HCT116 (cell line): ENCODE results near the gene DET1. TPM values are rescaled to one million over a fixed set of nuclear protein-coding genes. Genes with fewer than 3 reads are reported as not detected.

ENCODE experiments used
- ATAC-seq: fragments of 200-7000 bp; cut with Tn5 transposase; 2 replicates; pipeline ENCODE4 v1.9.1; 2020; ENCODE audit warnings: mild to moderate bottlenecking, moderate library complexity
- BruUV-seq: library from RNA; stranded (reverse); fragments of 400-500 nt; replicated peaks from 2 replicates; lab custom pipeline; 2021; lab: Mats Ljungman, UMichigan
- CTCF ChIA-PET: fragments of 300-600 bp; sonication (Branson Sonifier 250); formaldehyde crosslinking; loops from one replicate; lab custom pipeline; 2021; ENCODE audit warnings: antibody characterized with exemption; lab: Charles Lee
- POLR2A ChIA-PET: fragments of 300-600, 350-600 bp; sonication (Branson Sonifier 250); formaldehyde crosslinking; loops from one replicate; lab custom pipeline; 2021; ENCODE audit warnings: antibody characterized with exemption; lab: Charles Lee
- RAD21 ChIA-PET, 2 experiments: fragments of 300-600 bp; sonication (Branson Sonifier 250); formaldehyde crosslinking; loops; one replicate each; lab custom pipeline; 2023; ENCODE audit warnings: low total read pairs in 2 of 2; ENCODE audit not compliant: uncharacterized antibody in 2 of 2, unreplicated experiment in 2 of 2, low non-redundant PET in 1 of 2; lab: Charles Lee
- DNase-seq: peaks from one replicate; pipeline ENCODE4 v3.0.0-alpha.2; 2010; ENCODE audit warnings: low read depth, low spot score
- H2AFZ ChIP-seq: fragments of 200-600 bp; shearing (Covaris generic), sonication (generic); 2 replicates; pipeline ENCODE4 v1.6.1; 2017; ENCODE audit warnings: low read depth, mixed run types, mixed read lengths, antibody characterized with exemption, low read length; ENCODE audit not compliant: poor library complexity, severe bottlenecking
- H3K27ac ChIP-seq: 2 replicates; pipeline ENCODE4 v1.5.1; 2012; ENCODE audit warnings: low read depth, low read length
- H3K27me3 ChIP-seq: fragments of 200-600 bp; sonication (generic); 2 replicates; pipeline ENCODE4 v1.6.1; 2016; ENCODE audit warnings: mixed run types, low read length, mixed read lengths; ENCODE audit not compliant: insufficient read depth
- H3K36me3 ChIP-seq, 2 experiments: fragments of 200-500 bp in 1 of 2; fragments of 200-600 bp in 1 of 2; sonication (Bioruptor generic) in 1 of 2; sonication (generic) in 1 of 2; 2 replicates each; pipeline versions ENCODE4 v1.5.1 to v1.6.1; 2014 to 2016; ENCODE audit warnings: low read length in 2 of 2, inconsistent platforms in 1 of 2, mixed read lengths in 1 of 2, mixed run types in 1 of 2; ENCODE audit not compliant: insufficient read depth in 2 of 2, control insufficient read depth in 1 of 2
- H3K4me1 ChIP-seq, 2 experiments: fragments of 200-600 bp in 1 of 2; sonication (generic) in 1 of 2; 2 replicates each; pipeline versions ENCODE4 v1.5.1 to v1.6.1; 2012 to 2017; ENCODE audit warnings: low read length in 2 of 2, inconsistent platforms in 1 of 2, mild to moderate bottlenecking in 1 of 2, mixed read lengths in 1 of 2, mixed run types in 1 of 2, moderate library complexity in 1 of 2; ENCODE audit not compliant: insufficient read depth in 2 of 2, control insufficient read depth in 1 of 2
- H3K4me2 ChIP-seq: fragments of 200-600 bp; sonication (generic); 2 replicates; pipeline ENCODE4 v1.6.1; 2017; ENCODE audit warnings: mixed run types, low read length, mixed read lengths
- H3K4me3 ChIP-seq, 2 experiments: fragments of 200-600 bp in 1 of 2; sonication (generic) in 1 of 2; replicated peaks in 1 of 2; 2 replicates each; pipeline ENCODE4 v1.5.1; 2011 to 2016; ENCODE audit warnings: low read length in 2 of 2, control low read depth in 1 of 2, low read depth in 1 of 2, mild to moderate bottlenecking in 1 of 2, mixed read lengths in 1 of 2, mixed run types in 1 of 2
- H3K79me2 ChIP-seq: fragments of 200-600 bp; sonication (generic); 2 replicates; pipeline ENCODE4 v1.6.1; 2017; ENCODE audit warnings: mild to moderate bottlenecking, mixed run types, low read length, moderate library complexity, mixed read lengths; ENCODE audit not compliant: insufficient read depth
- H3K9ac ChIP-seq: fragments of 200-600 bp; sonication (generic); 2 replicates; pipeline ENCODE4 v1.6.1; 2016; ENCODE audit warnings: low read length, mixed read lengths
- H3K9me2 ChIP-seq: fragments of 200-600 bp; sonication (generic), shearing (Covaris generic); 2 replicates; pipeline ENCODE4 v1.6.1; 2017; ENCODE audit warnings: mixed run types, mild to moderate bottlenecking, moderate library complexity; ENCODE audit not compliant: insufficient read depth
- H3K9me3 ChIP-seq, 2 experiments: fragments of 200-500 bp in 1 of 2; fragments of 200-600 bp in 1 of 2; sonication (Bioruptor generic) in 1 of 2; sonication (generic) in 1 of 2; 2 replicates each; pipeline ENCODE4 v1.6.1; 2014 to 2017; ENCODE audit warnings: low read length in 2 of 2, mixed read lengths in 2 of 2, inconsistent platforms in 1 of 2, low read depth in 1 of 2, mild to moderate bottlenecking in 1 of 2, mixed run types in 1 of 2, moderate library complexity in 1 of 2; ENCODE audit not compliant: control insufficient read depth in 1 of 2, insufficient read depth in 1 of 2
- H4K20me1 ChIP-seq: fragments of 200-600 bp; sonication (generic), shearing (Covaris generic); 2 replicates; pipeline ENCODE4 v1.6.1; 2017; ENCODE audit warnings: mixed run types, mild to moderate bottlenecking, moderate library complexity; ENCODE audit not compliant: insufficient read depth
- ELF1 ChIP-seq: IDR thresholded peaks from 2 replicates; pipeline ENCODE4 v1.6.1; 2012; ENCODE audit warnings: low read depth, borderline replicate concordance
- EZH2 ChIP-seq: fragments of 200-600 bp; sonication (generic); IDR thresholded peaks from 2 replicates; pipeline ENCODE4 v1.6.1; 2017; ENCODE audit warnings: antibody characterized with exemption, mixed run types
- EZH2phosphoT487 ChIP-seq: fragments of 200-600 bp; IDR thresholded peaks from 2 replicates; pipeline ENCODE4 v1.6.1; 2018; ENCODE audit warnings: antibody characterized with exemption, borderline replicate concordance
- MAX ChIP-seq: IDR thresholded peaks from 2 replicates; pipeline ENCODE4 v1.6.1; 2012
- POLR2A ChIP-seq: IDR thresholded peaks from 2 replicates; pipeline ENCODE4 v1.7.0; 2011; ENCODE audit warnings: borderline replicate concordance; ENCODE audit not compliant: insufficient read depth, insufficient read length; ENCODE audit errors: extremely low read depth
- POLR2AphosphoS5 ChIP-seq: IDR thresholded peaks from 2 replicates; pipeline ENCODE4 v1.6.1; 2011; ENCODE audit warnings: mild to moderate bottlenecking, low read depth, low read length, moderate library complexity
- SP1 ChIP-seq: IDR thresholded peaks from 2 replicates; pipeline ENCODE4 v1.6.1; 2012; ENCODE audit warnings: low read depth
- SRF ChIP-seq: IDR thresholded peaks from 2 replicates; pipeline ENCODE4 v1.6.1; 2012; ENCODE audit warnings: low read depth
- YY1 ChIP-seq: IDR thresholded peaks from 2 replicates; pipeline ENCODE4 v1.6.1; 2011; ENCODE audit warnings: low read length, low read depth, moderate library complexity, mild to moderate bottlenecking; ENCODE audit not compliant: insufficient replicate concordance; ENCODE audit errors: extremely low read depth
- ZBTB33 ChIP-seq: IDR thresholded peaks from 2 replicates; pipeline ENCODE4 v1.6.1; 2011; ENCODE audit warnings: mild to moderate bottlenecking, low read length, moderate library complexity; ENCODE audit not compliant: insufficient replicate concordance; ENCODE audit errors: extremely low read depth
- ZFX ChIP-seq: fragments of 450-650 bp; IDR thresholded peaks from 2 replicates; pipeline ENCODE4 v1.6.1; 2017
- intact Hi-C: fragments of 100-400 bp; cut with micrococcal nuclease; formaldehyde crosslinking; loops from 2 replicates; pipeline ENCODE4 v1.10.0; 2022
- total RNA-seq: library from RNA; stranded (reverse); gene quantifications from one replicate; pipeline ENCODE4 v1.2.1, GENCODE V29; 2021; ENCODE audit not compliant: unreplicated experiment
- TF ChIP-seq, protein P1 (sequence below), 3 experiments: fragments of 200-600 bp in 1 of 3; sonication (generic) in 1 of 3; IDR thresholded peaks in 2 of 3; conservative IDR thresholded peaks in 1 of 3; 2 replicates each; pipeline ENCODE4 v1.5.1; 2012 to 2017; ENCODE audit warnings: low read depth in 2 of 3, low read length in 2 of 3, antibody characterized with exemption in 1 of 3, borderline replicate concordance in 1 of 3, control low read depth in 1 of 3, mild to moderate bottlenecking in 1 of 3, mixed read lengths in 1 of 3, mixed run types in 1 of 3, moderate library complexity in 1 of 3; ENCODE audit not compliant: insufficient read depth in 1 of 3

Gene DET1
- total RNA-seq, 1 experiment from 2014 or later, result 2.5 TPM

GRCh38 chr15:88535607-88536313, 10.7 kb downstream of the DET1 start:
- ChIA-PET CTCF (no interaction called here), RAD21 (no interaction called here), POLR2A (no interaction called here)
- no peak for ATAC-seq
- no peak overlapping the region for H3K4me2 ChIP-seq
- no peaks in the 10 kb centered on the region for H3K27me3 ChIP-seq
- H3K27ac ChIP-seq, result no peak overlapping the region
- no peaks in the 10 kb centered on the region for H3K9me3 ChIP-seq
- H3K9me2 ChIP-seq, result no peaks in the 10 kb centered on the region
- no peaks in the 10 kb centered on the region for H3K79me2 ChIP-seq
- no peaks in the 10 kb centered on the region for H3K4me1 ChIP-seq
- intact Hi-C loops, result no loop called here
- BruUV-seq, result no TSS peak
- no peaks in the 10 kb centered on the region for H3K36me3 ChIP-seq
- TF ChIP-seq, protein P1, sequence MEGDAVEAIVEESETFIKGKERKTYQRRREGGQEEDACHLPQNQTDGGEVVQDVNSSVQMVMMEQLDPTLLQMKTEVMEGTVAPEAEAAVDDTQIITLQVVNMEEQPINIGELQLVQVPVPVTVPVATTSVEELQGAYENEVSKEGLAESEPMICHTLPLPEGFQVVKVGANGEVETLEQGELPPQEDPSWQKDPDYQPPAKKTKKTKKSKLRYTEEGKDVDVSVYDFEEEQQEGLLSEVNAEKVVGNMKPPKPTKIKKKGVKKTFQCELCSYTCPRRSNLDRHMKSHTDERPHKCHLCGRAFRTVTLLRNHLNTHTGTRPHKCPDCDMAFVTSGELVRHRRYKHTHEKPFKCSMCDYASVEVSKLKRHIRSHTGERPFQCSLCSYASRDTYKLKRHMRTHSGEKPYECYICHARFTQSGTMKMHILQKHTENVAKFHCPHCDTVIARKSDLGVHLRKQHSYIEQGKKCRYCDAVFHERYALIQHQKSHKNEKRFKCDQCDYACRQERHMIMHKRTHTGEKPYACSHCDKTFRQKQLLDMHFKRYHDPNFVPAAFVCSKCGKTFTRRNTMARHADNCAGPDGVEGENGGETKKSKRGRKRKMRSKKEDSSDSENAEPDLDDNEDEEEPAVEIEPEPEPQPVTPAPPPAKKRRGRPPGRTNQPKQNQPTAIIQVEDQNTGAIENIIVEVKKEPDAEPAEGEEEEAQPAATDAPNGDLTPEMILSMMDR (IDR thresholded peaks at IDR 0.05 in 2 of 3, conservative IDR thresholded peaks at IDR 0.05 in 1 of 3; ENCODE audit: borderline replicate concordance in 1 of 3, insufficient read depth in 1 of 3, low read depth in 2 of 3, low read length in 2 of 3), result no peak
- TF ChIP-seq POLR2A (no peak), EZH2phosphoT487 (no peak), POLR2AphosphoS5 (no peak), ELF1 (no peak), EZH2 (no peak), ZBTB33 (no peak), ZFX (no peak), YY1 (no peak), MAX (no peak), SRF (no peak), SP1 (no peak)
- no peak for DNase-seq
- H4K20me1 ChIP-seq, result no peaks in the 10 kb centered on the region
- no peak overlapping the region for H3K9ac ChIP-seq
- no peak overlapping the region for H2AFZ ChIP-seq
- no peak overlapping the region for H3K4me3 ChIP-seq
